H9 (cell line): ENCODE measurements around the gene PA2G4. TPM values are rescaled to one million over a fixed set of nuclear protein-coding genes. Genes with fewer than 3 reads are reported as not detected.

ENCODE experiments used
- DNase-seq: peaks from one replicate; pipeline ENCODE4 v3.0.0-alpha.2; 2017
- H2AFZ ChIP-seq: one replicate; pipeline ENCODE4 v1.6.1; 2013; ENCODE audit warnings: mild to moderate bottlenecking, low read length, control low read depth, moderate library complexity
- H2AK5ac ChIP-seq: 2 replicates; pipeline ENCODE4 v1.6.1; 2013; ENCODE audit warnings: low read length, control low read depth, mixed read lengths; ENCODE audit not compliant: insufficient read length
- H2BK120ac ChIP-seq: one replicate; pipeline ENCODE4 v1.6.1; 2013; ENCODE audit warnings: low read depth, mild to moderate bottlenecking, low read length, control low read depth, inconsistent platforms; ENCODE audit not compliant: poor library complexity, severe bottlenecking
- H2BK12ac ChIP-seq: 2 replicates; pipeline ENCODE4 v1.6.1; 2013; ENCODE audit warnings: low read length, control low read depth, mixed read lengths, low read depth; ENCODE audit not compliant: insufficient read length
- H2BK15ac ChIP-seq: 2 replicates; pipeline ENCODE4 v1.6.1; 2013; ENCODE audit warnings: low read depth, low read length, control low read depth
- H2BK20ac ChIP-seq: one replicate; pipeline ENCODE4 v1.6.1; 2013; ENCODE audit warnings: low read depth, mild to moderate bottlenecking, low read length, control low read depth, inconsistent platforms; ENCODE audit not compliant: poor library complexity, severe bottlenecking
- H2BK5ac ChIP-seq: 2 replicates; pipeline ENCODE4 v1.6.1; 2013; ENCODE audit warnings: low read length, control low read depth, mixed read lengths; ENCODE audit not compliant: insufficient read length
- H3K14ac ChIP-seq: 2 replicates; pipeline ENCODE4 v1.6.1; 2013; ENCODE audit warnings: low read length, control low read depth; ENCODE audit not compliant: insufficient read depth
- H3K18ac ChIP-seq: 2 replicates; pipeline ENCODE4 v1.6.1; 2013; ENCODE audit warnings: low read depth, mild to moderate bottlenecking, mixed read lengths, low read length, control low read depth; ENCODE audit not compliant: insufficient read length
- H3K23ac ChIP-seq: 2 replicates; pipeline ENCODE4 v1.6.1; 2013; ENCODE audit warnings: low read length, control low read depth, mixed read lengths, low read depth; ENCODE audit not compliant: insufficient read length
- H3K23me2 ChIP-seq: 2 replicates; pipeline ENCODE4 v1.6.1; 2013; ENCODE audit warnings: low read depth, mild to moderate bottlenecking, mixed read lengths, low read length, control low read depth; ENCODE audit not compliant: insufficient read length, poor library complexity, severe bottlenecking
- H3K27ac ChIP-seq: 2 replicates; pipeline ENCODE4 v1.5.1; 2013; ENCODE audit warnings: low read length, control low read depth, mixed read lengths, low read depth; ENCODE audit not compliant: insufficient read length
- H3K27me3 ChIP-seq: 2 replicates; pipeline ENCODE4 v1.6.1; 2013; ENCODE audit warnings: low read length, control low read depth, inconsistent platforms; ENCODE audit not compliant: insufficient read depth
- H3K4ac ChIP-seq: 2 replicates; pipeline ENCODE4 v1.6.1; 2013; ENCODE audit warnings: low read depth, mild to moderate bottlenecking, control low read depth, inconsistent platforms, low read length, moderate library complexity
- H3K4me1 ChIP-seq: 2 replicates; pipeline ENCODE4 v1.6.1; 2013; ENCODE audit warnings: low read length, control low read depth, inconsistent platforms; ENCODE audit not compliant: insufficient read depth
- H3K4me2 ChIP-seq: 2 replicates; pipeline ENCODE4 v1.6.1; 2013; ENCODE audit warnings: low read length, control low read depth, mixed read lengths; ENCODE audit not compliant: insufficient read length, insufficient read depth
- H3K56ac ChIP-seq: 2 replicates; pipeline ENCODE4 v1.6.1; 2013; ENCODE audit warnings: low read depth, mild to moderate bottlenecking, mixed read lengths, low read length, control low read depth; ENCODE audit not compliant: insufficient read length
- H3K79me1 ChIP-seq: 2 replicates; pipeline ENCODE4 v1.6.1; 2013; ENCODE audit warnings: low read depth, mild to moderate bottlenecking, moderate library complexity, low read length, control low read depth, inconsistent platforms; ENCODE audit not compliant: insufficient read depth, poor library complexity, severe bottlenecking
- H3K79me2 ChIP-seq: 2 replicates; pipeline ENCODE4 v1.6.1; 2013; ENCODE audit warnings: low read length, control low read depth, inconsistent platforms; ENCODE audit not compliant: insufficient read depth
- H3K9ac ChIP-seq: 2 replicates; pipeline ENCODE4 v1.6.1; 2013; ENCODE audit warnings: low read length, control low read depth, mixed read lengths; ENCODE audit not compliant: insufficient read length; ENCODE audit errors: extremely low read depth
- H3K9me3 ChIP-seq: one replicate; pipeline ENCODE4 v1.6.1; 2013; ENCODE audit warnings: low read depth, low read length, inconsistent platforms; ENCODE audit not compliant: control insufficient read depth
- H3T11ph ChIP-seq: one replicate; pipeline ENCODE4 v1.6.1; 2013; ENCODE audit warnings: mild to moderate bottlenecking, low read length, control low read depth, inconsistent platforms
- H4K20me1 ChIP-seq: one replicate; pipeline ENCODE4 v1.6.1; 2013; ENCODE audit not compliant: control insufficient read depth, insufficient read length, insufficient read depth
- H4K5ac ChIP-seq: 2 replicates; pipeline ENCODE4 v1.6.1; 2013; ENCODE audit warnings: low read depth, mild to moderate bottlenecking, mixed read lengths, low read length, control low read depth; ENCODE audit not compliant: insufficient read length
- H4K8ac ChIP-seq: replicated peaks from 2 replicates; pipeline ENCODE4 v1.6.1; 2013; ENCODE audit warnings: low read length, control low read depth, mixed read lengths, low read depth; ENCODE audit not compliant: insufficient read length
- H4K91ac ChIP-seq: 2 replicates; pipeline ENCODE4 v1.6.1; 2013; ENCODE audit warnings: low read depth, mild to moderate bottlenecking, moderate library complexity, mixed read lengths, low read length, control low read depth; ENCODE audit not compliant: insufficient read length
- H3K27ac Mint-ChIP-seq, 3 experiments: 2 replicates in 2 of 3; 3 replicates in 1 of 3; pipeline ENCODE4 v1.8.0; 2020 to 2021; ENCODE audit warnings: mixed read lengths in 3 of 3, mild to moderate bottlenecking in 1 of 3, moderate library complexity in 1 of 3
- H3K27me3 Mint-ChIP-seq: 2 replicates; pipeline ENCODE4 v1.8.0; 2021; ENCODE audit warnings: low read depth, mild to moderate bottlenecking, moderate library complexity, mixed read lengths
- H3K36me3 Mint-ChIP-seq, 3 experiments: 2 replicates in 2 of 3; 3 replicates in 1 of 3; pipeline ENCODE4 v1.8.0; 2020 to 2021; ENCODE audit warnings: low read depth in 3 of 3, mixed read lengths in 3 of 3; ENCODE audit not compliant: insufficient read depth in 1 of 3
- H3K4me1 Mint-ChIP-seq, 2 experiments: 2 replicates each; pipeline ENCODE4 v1.8.0; 2020; ENCODE audit warnings: mixed read lengths in 2 of 2
- H3K4me3 Mint-ChIP-seq, 2 experiments: 2 replicates in 1 of 2; 3 replicates in 1 of 2; pipeline ENCODE4 v1.8.0; 2020 to 2021; ENCODE audit warnings: mild to moderate bottlenecking in 2 of 2, mixed read lengths in 2 of 2, moderate library complexity in 1 of 2
- H3K9me3 Mint-ChIP-seq, 2 experiments: 2 replicates in 1 of 2; 3 replicates in 1 of 2; pipeline ENCODE4 v1.8.0; 2020; ENCODE audit warnings: mild to moderate bottlenecking in 2 of 2, mixed read lengths in 2 of 2, moderate library complexity in 1 of 2
- WGBS: extraction: QIAGEN DNeasy Blood & Tissue Kit; methylation state at CpG from one replicate; pipeline ENCODE4 v1.1.7; 2013; ENCODE audit warnings: missing lambda C conversion rate, low lambda C conversion rate, mixed read lengths; ENCODE audit not compliant: insufficient read length; ENCODE audit errors: extremely low coverage; 5-methylcytosine and 5-hydroxymethylcytosine counted together
- total RNA-seq: library from RNA; stranded (reverse); gene quantifications from 2 replicates; pipeline ENCODE4 v1.2.1, GENCODE V29; 2021
- TF ChIP-seq, protein P1 (sequence below): fragments of 200-600 bp; sonication (generic); conservative IDR thresholded peaks from 3 replicates; pipeline ENCODE4 v1.8.0; 2021; ENCODE audit warnings: antibody characterized with exemption, mild to moderate bottlenecking

The PA2G4 gene
- total RNA-seq, 1 experiment from 2014 or later, result 248 TPM

DNA sequence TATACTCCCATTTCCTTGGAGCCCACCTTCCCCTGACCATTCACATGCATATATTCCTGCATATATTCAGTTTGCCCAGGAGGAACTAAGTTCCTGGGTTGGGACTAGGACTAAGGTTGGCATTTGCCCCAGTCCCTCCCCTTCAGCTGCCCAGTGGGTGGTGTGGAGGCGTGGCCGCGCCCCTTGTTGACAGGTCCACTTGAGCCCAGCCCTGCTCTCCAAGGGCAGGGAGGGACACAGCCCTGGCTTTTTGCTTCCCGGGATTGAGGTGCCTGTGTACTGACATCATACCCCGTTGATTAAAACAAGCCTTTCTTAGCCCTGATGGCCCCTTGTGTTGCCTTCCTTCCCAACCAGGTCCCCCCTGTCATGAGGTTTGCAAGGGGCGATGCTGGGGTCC is 17.1 kb upstream of the PA2G4 start:
- no peak overlapping the region for H3K14ac ChIP-seq
- no peak overlapping the region for H2BK15ac ChIP-seq
- Mint-ChIP-seq H3K27ac (0 out of 7 replicates have a peak overlapping the region, but pooled peaks of 2 of the 3 experiments have one; percentile 53 to 55), H3K4me3 (no peak overlapping the region; a peak in 1 of 5 replicates), H3K36me3 (peaks cover 36 to 77% (median 73%) of the 10 kb centered on the region in 3 experiments), H3K9me3 (no peaks in the 10 kb centered on the region), H3K4me1 (peaks cover 0 to 3% of the 10 kb centered on the region in 2 experiments; a peak in 3 of 4 replicates), H3K27me3 (no peaks in the 10 kb centered on the region)
- no peaks in the 10 kb centered on the region for H3K23me2 ChIP-seq
- H2BK120ac ChIP-seq, result no peak overlapping the region
- no peak for DNase-seq
- H2AFZ ChIP-seq, result no peak overlapping the region
- H3K9ac ChIP-seq, result no peak overlapping the region
- H3K79me2 ChIP-seq, result peaks cover 3% of the 10 kb centered on the region; the same call in 1 of the 2 replicates
- no peak overlapping the region for H2BK20ac ChIP-seq
- TF ChIP-seq, protein P1, sequence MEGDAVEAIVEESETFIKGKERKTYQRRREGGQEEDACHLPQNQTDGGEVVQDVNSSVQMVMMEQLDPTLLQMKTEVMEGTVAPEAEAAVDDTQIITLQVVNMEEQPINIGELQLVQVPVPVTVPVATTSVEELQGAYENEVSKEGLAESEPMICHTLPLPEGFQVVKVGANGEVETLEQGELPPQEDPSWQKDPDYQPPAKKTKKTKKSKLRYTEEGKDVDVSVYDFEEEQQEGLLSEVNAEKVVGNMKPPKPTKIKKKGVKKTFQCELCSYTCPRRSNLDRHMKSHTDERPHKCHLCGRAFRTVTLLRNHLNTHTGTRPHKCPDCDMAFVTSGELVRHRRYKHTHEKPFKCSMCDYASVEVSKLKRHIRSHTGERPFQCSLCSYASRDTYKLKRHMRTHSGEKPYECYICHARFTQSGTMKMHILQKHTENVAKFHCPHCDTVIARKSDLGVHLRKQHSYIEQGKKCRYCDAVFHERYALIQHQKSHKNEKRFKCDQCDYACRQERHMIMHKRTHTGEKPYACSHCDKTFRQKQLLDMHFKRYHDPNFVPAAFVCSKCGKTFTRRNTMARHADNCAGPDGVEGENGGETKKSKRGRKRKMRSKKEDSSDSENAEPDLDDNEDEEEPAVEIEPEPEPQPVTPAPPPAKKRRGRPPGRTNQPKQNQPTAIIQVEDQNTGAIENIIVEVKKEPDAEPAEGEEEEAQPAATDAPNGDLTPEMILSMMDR, result no peak
- H4K91ac ChIP-seq, result no peak overlapping the region
- no peak overlapping the region for H2BK5ac ChIP-seq
- no peaks in the 10 kb centered on the region for H3K9me3 ChIP-seq
- no peak overlapping the region for H3K27ac ChIP-seq
- no peaks in the 10 kb centered on the region for H3K4me1 ChIP-seq
- no peak overlapping the region for H3K18ac ChIP-seq
- H3T11ph ChIP-seq, result no peak overlapping the region
- no peaks in the 10 kb centered on the region for H3K79me1 ChIP-seq
- no peak overlapping the region for H4K5ac ChIP-seq
- no peak overlapping the region for H3K4ac ChIP-seq
- H3K27me3 ChIP-seq, result no peaks in the 10 kb centered on the region
- no peak overlapping the region for H2BK12ac ChIP-seq
- no peaks in the 10 kb centered on the region for H4K20me1 ChIP-seq
- no peak overlapping the region for H3K23ac ChIP-seq
- no peak overlapping the region for H2AK5ac ChIP-seq
- no peak overlapping the region for H3K4me2 ChIP-seq
- no peak overlapping the region for H3K56ac ChIP-seq
- no CpG with 5 or more reads among the region's 6 CpGs for WGBS
- no peak overlapping the region for H4K8ac ChIP-seq
